ENCODE measurements around the gene FAM117B. TPM values are rescaled to one million over a fixed set of nuclear protein-coding genes. Genes with fewer than 3 reads are reported as not detected.

The FAM117B gene
- total RNA-seq, 1 experiment from 2014 or later: 9.1 TPM

DNA sequence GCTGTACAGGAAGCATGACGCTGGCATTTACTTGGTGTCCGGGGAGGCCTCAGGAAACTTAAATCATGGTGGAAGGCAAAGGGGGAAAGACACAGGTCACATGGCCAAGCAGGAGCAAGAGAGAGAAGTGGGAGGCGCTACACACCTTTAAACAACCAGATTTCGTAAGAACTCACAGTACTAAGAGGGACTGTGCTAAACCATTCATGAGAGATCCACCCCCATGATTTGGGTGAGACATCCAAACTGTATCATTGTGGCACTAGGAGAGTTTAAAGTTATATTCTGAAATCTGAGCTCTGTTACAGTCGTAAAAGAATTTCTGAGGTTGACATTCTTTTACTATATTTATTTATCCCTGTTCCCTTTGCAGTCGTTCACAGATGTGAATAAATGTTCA is 120.2 kb downstream of the FAM117B start:
- H3K27me3 ChIP-seq (ENCODE audit: insufficient read depth, low read length): no peaks in the 10 kb centered on the region
- no peaks in the 10 kb centered on the region for H4K20me1 ChIP-seq (ENCODE audit: insufficient read depth)
- H3K4me1 ChIP-seq (ENCODE audit: control insufficient read depth in 1 of 2, insufficient read depth in 2 of 2, low read length in 2 of 2): no peaks in the 10 kb centered on the region
- H3K4me2 ChIP-seq (ENCODE audit: low read length): no peak overlapping the region
- no peaks in the 10 kb centered on the region for H3K79me2 ChIP-seq (ENCODE audit: insufficient read depth, low read length)
- DNase-seq (ENCODE audit: low read depth, low spot score) (no peak), ATAC-seq (no peak)
- H3K9me2 ChIP-seq (ENCODE audit: insufficient read depth): no peaks in the 10 kb centered on the region
- intact Hi-C loops (cut with micrococcal nuclease): no loop called here
- TF ChIP-seq CEBPB (IDR thresholded peaks at IDR 0.05; ENCODE audit: low read depth) (no peak), REST (IDR thresholded peaks at IDR 0.05; ENCODE audit: low read depth) (no peak), POLR2AphosphoS5 (IDR thresholded peaks at IDR 0.05; ENCODE audit: low read depth, low read length) (no peak), EZH2 (IDR thresholded peaks at IDR 0.05) (no peak), ELF1 (IDR thresholded peaks at IDR 0.05; ENCODE audit: borderline replicate concordance, low read depth) (no peak), ZNF274 (IDR thresholded peaks at IDR 0.05; ENCODE audit: low read depth, low read length) (no peak), MAX (IDR thresholded peaks at IDR 0.05) (no peak), TCF7L2 (IDR thresholded peaks at IDR 0.05; ENCODE audit: borderline replicate concordance, extremely low read depth, insufficient read depth, insufficient read length) (no peak), ATF3 (IDR thresholded peaks at IDR 0.05) (no peak), FOSL1 (IDR thresholded peaks at IDR 0.05; ENCODE audit: low read depth) (no peak), ZFX (IDR thresholded peaks at IDR 0.05) (no peak), ZBTB33 (IDR thresholded peaks at IDR 0.05; ENCODE audit: extremely low read depth, insufficient replicate concordance, low read length) (no peak), YY1 (IDR thresholded peaks at IDR 0.05; ENCODE audit: extremely low read depth, insufficient replicate concordance, low read depth, low read length) (no peak), CBX3 (IDR thresholded peaks at IDR 0.05; ENCODE audit: low read depth) (no peak), EZH2phosphoT487 (IDR thresholded peaks at IDR 0.05; ENCODE audit: borderline replicate concordance) (no peak), RAD21 (IDR thresholded peaks at IDR 0.05; ENCODE audit: low read depth) (no peak), SP1 (IDR thresholded peaks at IDR 0.05; ENCODE audit: low read depth) (no peak), POLR2A (IDR thresholded peaks at IDR 0.05; ENCODE audit: borderline replicate concordance, extremely low read depth, insufficient read depth, insufficient read length) (no peak)
- TF ChIP-seq, protein P1, sequence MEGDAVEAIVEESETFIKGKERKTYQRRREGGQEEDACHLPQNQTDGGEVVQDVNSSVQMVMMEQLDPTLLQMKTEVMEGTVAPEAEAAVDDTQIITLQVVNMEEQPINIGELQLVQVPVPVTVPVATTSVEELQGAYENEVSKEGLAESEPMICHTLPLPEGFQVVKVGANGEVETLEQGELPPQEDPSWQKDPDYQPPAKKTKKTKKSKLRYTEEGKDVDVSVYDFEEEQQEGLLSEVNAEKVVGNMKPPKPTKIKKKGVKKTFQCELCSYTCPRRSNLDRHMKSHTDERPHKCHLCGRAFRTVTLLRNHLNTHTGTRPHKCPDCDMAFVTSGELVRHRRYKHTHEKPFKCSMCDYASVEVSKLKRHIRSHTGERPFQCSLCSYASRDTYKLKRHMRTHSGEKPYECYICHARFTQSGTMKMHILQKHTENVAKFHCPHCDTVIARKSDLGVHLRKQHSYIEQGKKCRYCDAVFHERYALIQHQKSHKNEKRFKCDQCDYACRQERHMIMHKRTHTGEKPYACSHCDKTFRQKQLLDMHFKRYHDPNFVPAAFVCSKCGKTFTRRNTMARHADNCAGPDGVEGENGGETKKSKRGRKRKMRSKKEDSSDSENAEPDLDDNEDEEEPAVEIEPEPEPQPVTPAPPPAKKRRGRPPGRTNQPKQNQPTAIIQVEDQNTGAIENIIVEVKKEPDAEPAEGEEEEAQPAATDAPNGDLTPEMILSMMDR (IDR thresholded peaks at IDR 0.05 in 2 of 3, conservative IDR thresholded peaks at IDR 0.05 in 1 of 3; ENCODE audit: borderline replicate concordance in 1 of 3, insufficient read depth in 1 of 3, low read depth in 2 of 3, low read length in 2 of 3): no peak
- no peaks in the 10 kb centered on the region; a peak in 1 of 4 replicates for H3K36me3 ChIP-seq (ENCODE audit: control insufficient read depth in 1 of 2, insufficient read depth in 2 of 2, low read length in 2 of 2)
- POLR2A ChIA-PET: no interaction called here
- no peaks in the 10 kb centered on the region for H3K9me3 ChIP-seq (ENCODE audit: control insufficient read depth in 1 of 2, insufficient read depth in 1 of 2, low read depth in 1 of 2, low read length in 2 of 2)
- CTCF ChIA-PET: no interaction called here
- BruUV-seq (replicated peaks): no TSS peak
- no peak overlapping the region for H3K9ac ChIP-seq (ENCODE audit: low read length)
- H3K27ac ChIP-seq (ENCODE audit: low read depth, low read length): no peak overlapping the region
- H2AFZ ChIP-seq (ENCODE audit: low read depth, low read length, poor library complexity, severe bottlenecking): no peak overlapping the region
- RAD21 ChIA-PET (ENCODE audit: low non-redundant PET in 1 of 2, low total read pairs in 2 of 2, uncharacterized antibody in 2 of 2, unreplicated experiment in 2 of 2): no interaction called here
- H3K4me3 ChIP-seq (replicated peaks in 1 of 2; ENCODE audit: low read depth in 1 of 2, low read length in 2 of 2): no peak overlapping the region
